GM12892 (cell line): ENCODE data around the gene ARSB.

Source experiments
- POLR2A ChIP-seq: IDR thresholded peaks from 2 replicates; pipeline ENCODE4 v1.6.1; 2011; ENCODE audit warnings: low read depth, low read length, control low read depth
- POLR2AphosphoS5 ChIP-seq: IDR thresholded peaks from 2 replicates; pipeline ENCODE4 v1.6.1; 2011; ENCODE audit warnings: low read depth, low read length, control low read depth
- TAF1 ChIP-seq: IDR thresholded peaks from 2 replicates; pipeline ENCODE4 v1.6.1; 2011; ENCODE audit warnings: low read depth, mild to moderate bottlenecking, control low read depth, low read length, borderline replicate concordance

DNA sequence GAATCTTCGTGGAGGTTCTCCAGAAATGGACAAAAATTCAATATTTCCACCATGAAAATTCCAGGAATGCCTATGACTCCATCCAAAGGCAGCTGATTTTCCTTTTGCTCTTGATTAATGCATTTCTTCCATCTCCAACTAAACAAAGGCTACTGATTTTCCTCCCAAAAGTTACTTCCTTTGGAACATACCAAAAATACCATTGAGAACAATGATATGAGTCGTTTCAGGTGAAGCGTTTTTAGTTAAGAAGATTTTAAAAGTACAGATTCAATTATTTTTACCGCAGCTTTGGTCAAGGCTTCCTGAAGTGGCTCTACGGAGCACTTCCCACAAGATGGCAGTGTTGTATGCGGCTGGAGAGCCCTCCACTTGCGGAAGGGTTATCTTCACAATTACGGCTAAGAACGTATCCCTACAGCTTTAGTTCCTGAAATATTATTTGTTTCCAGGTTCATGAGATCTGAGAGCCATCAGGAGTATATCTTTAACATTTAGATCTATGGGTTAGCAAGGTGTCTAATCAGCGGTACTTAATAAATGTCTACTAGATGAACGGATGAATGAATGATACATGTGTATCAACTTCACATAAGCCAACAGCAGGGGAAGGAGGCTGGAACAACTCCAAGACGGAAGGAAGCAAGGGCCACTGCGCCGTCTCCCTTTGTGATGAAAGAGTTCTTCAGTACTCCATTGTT, 35.9 kb upstream of the ARSB start:
- TF ChIP-seq POLR2A, result no peak
- TF ChIP-seq TAF1, result no peak
- no peak for TF ChIP-seq POLR2AphosphoS5
